Measurements from ENCODE around the gene SLC8A2.
A peak's percentile ranks its signal among the peaks of the same experiment; 100 is the strongest.

The SLC8A2 gene

GRCh38 chr19:47471733-47472457 lies at the start of gene SLC8A2:
TSS of gene SLC8A2 (minus strand) at chr19:47471893. CDS start at chr19:47466403, 5,490 bp downstream.
- no peak for FAIRE-seq

DNA sequence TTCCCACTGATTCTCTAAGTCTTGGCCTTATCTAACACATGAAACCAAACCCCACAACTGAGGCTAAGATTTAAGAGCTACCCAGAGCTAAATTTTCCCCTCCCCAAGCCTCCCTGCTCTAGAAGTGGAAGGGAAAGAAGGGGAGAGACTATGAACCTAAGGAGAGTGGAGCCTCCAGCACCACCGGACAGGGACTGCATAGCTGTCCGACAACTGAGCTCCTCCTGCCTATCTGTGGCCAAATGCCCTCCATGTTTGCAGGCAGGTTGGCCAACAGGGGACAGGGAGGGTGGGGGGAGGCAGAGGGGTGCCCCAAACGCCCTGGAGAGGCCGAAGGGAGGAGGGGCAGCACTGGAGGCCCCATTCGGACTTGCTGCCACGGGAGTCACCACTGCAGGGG lies 49.1 kb upstream of the SLC8A2 start:
- FAIRE-seq = no peak

DNA sequence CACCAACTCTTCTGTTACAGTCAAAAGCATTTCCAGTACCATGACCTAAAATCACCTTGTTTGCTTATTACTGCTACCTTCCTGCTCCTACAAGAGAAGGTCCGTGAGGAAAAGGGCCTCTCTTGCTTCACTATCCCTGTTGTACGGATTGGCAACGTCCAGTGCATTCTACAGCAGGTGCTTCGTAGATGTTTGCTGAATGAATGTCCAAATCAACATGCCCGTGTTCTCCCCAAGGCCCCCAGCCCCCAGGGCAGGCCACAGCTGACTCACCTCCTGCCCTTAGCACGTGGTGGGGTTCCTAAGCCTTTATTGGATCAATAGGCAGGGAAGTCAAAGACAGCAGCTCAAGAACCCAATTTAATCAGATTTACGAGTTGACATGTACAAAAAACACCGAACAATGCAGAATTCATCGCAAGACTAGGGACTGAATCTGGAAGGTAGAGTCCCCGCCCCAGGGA lies 48.7 kb upstream of the SLC8A2 start:
- no peak for FAIRE-seq

GRCh38 chr19:47518854-47519253 lies 47.2 kb upstream of the SLC8A2 start:
- FAIRE-seq = no peak

DNA sequence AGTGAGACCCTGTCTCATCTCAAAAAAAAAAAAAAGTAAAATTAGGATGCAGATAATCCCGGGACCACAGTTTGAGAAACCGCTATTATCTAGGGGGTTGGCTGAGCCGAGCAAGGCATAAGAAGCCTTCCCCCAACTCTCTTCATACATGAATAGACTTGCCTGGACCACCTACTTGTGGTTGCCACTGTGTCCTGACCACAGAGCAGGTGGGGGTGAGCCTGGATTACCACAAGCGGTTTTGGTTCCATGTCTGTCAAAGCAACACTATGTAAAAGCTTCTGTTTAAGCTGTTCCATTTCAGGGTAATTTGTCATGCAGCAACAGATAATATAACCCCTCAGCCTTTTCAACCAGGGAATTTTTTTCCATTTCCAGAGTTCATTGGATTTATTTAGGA lies 46.4 kb upstream of the SLC8A2 start:
- no peak for FAIRE-seq

DNA sequence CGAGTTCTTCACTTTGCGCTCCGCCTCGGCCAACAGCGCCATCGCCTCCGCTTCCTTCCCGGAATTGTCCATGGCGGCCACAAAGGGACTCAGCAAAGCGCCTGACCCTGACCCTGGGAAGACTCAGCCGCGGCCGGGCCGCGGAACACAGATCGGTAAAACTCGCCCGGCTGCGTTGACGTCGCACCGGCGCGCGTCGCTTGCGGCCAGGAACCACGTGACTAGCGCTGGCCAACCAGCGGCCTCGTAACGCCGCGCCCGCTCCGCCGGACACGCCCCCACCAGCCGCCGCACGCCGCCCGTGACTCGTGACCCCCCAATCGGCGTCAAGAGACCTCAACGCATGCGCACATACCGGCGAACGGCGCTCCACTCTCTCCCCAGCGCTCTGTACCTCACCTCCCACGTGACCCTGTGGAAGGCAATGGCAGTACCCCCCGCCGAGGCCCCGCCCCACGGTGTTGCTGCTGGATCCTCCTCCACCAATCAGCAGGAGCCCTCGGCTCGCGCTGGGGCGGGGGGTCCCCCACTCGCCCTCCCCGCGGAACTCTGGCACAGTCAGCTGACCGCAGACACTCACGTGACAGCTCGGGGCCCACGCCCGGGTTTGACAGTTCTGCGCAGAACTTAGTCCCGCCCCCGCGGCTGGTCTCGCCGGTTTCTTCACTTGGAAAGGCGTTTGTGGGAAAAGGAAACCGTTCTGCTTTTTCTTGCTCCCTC lies 43.3 kb upstream of the SLC8A2 start, which contains the start of gene NAPA:
Gene NAPA (minus strand): TSS at position 195 of the 720 bp plus-strand sequence. CDS start 123 bp downstream, at position 72.
- peak; percentile 92 for FAIRE-seq

- FAIRE-seq = no peak
Measured at GRCh38 chr19:47514151-47514868, 42.6 kb upstream of the SLC8A2 start.

- FAIRE-seq = no peak
Measured at GRCh38 chr19:47512948-47513319, 41.2 kb upstream of the SLC8A2 start.

DNA sequence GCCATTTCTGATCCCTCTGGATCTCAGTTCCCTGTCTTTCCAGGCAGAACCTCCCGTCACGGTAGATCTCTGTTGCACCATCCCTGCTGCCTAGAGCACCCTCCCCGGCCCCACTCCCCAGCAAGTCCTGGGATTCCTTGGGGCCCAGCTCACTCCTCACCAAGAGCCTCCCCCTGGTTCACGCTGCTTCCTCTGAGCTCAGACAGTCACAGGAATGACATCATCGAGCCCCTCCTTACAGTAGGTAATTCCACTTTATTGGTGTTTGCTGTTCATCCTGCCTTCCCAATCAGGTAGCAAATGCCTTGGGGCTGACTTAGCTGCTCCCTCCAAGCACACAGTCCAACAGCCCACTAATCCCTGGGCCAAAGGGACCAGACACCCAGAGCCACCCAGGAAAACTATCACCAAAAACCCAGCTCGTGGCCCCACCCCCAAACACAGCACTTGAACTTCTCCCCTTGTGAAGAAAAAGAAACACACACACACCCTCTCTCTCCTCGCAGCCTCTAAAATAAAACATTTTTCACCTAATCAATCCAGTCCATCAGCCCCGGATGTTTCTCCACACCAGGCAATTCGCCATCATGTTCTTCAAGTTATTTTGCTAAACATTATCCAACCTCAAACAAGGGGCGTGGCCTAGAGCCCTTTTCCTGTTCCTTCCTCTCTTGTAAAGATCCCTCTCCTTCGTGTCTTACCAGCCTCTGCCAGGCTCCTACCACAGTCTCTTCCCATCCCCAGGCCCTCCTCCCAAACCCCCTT lies 40.7 kb upstream of the SLC8A2 start:
- FAIRE-seq = no peak

DNA sequence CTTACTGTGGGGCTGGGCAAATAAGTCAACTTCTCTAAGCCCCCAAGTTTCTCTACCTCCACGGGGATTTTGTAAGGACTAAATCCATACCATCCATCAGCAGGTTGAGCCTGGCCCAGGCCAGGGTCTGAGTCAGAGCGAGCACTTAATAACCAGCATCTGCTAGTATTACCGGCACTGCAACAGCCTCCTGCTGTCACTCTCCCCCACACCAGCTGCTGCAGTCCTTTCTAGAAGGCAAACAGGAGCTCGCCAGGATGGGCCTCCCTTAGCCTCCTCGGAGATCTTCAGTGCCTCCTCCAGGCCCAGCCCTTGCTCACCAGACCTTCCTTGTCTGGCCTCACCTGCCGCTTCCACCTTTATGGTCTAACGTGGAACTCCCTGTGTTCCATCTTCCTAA lies 40.0 kb upstream of the SLC8A2 start:
- FAIRE-seq = no peak

- FAIRE-seq = no peak
Measured at GRCh38 chr19:47511128-47511517, 39.4 kb upstream of the SLC8A2 start.

GRCh38 chr19:47510516-47511127 lies 38.9 kb upstream of the SLC8A2 start:
- no peak for FAIRE-seq

GRCh38 chr19:47509973-47510372 lies 38.3 kb upstream of the SLC8A2 start:
- FAIRE-seq = no peak

- FAIRE-seq = no peak
Measured at GRCh38 chr19:47509170-47509847, 37.6 kb upstream of the SLC8A2 start.

GRCh38 chr19:47508721-47509120 lies 37.0 kb upstream of the SLC8A2 start:
- no peak for FAIRE-seq

DNA sequence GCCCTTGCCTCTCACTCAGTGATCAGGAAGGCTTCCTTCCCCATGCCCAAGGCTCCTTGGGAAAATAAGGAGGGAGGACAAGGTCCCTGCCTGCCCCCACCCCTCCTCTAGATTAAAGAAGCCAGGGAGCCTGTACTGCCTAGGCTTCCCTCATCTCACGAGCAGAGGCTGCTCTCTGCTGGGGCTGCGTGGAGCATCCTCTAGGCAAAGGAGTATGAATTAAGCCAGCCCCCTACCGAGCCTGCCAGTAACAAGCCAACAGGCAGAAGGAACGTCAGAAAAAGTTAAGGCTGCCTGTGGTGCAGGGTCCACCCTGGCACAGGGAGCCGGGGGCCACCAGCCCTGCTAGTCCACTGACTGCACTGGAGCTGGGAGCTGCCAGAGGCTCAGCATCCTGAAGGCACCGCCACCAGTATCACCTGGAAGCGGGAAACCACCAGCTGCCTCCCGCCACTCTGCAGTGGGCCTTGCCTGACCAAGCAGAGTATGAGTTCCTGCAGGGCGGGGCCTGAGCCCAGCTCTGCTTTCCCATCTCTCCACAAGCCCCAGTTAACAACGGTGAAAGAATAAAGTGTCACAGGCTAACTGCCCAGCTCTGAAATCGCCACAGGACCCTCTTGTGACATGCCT lies 36.3 kb upstream of the SLC8A2 start:
- FAIRE-seq = no peak

GRCh38 chr19:47507012-47507411 lies 35.3 kb upstream of the SLC8A2 start:
- FAIRE-seq = no peak

GRCh38 chr19:47506459-47506858 lies 34.8 kb upstream of the SLC8A2 start:
- FAIRE-seq = no peak

DNA sequence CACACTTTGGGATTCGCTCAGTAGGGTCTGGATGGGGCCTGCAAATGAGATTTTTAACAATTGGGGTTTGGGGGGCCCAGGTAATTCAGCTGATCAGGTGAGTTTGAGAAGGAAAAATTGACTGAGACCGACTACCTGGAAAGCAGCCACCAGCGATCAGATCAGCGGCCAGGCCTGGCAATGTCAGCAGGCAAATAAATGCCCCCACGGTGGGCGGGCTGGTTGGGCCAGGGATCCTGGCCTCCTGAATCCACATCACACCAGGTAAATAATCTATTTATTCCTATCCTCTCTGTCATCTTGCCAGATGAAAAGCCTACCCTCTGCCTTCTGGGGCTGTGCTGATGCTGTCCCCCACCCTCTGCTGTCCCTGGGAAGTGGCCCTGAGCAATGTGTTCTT lies 33.8 kb upstream of the SLC8A2 start:
- no peak for FAIRE-seq

- no peak for FAIRE-seq
Measured at GRCh38 chr19:47503826-47504150, 32.1 kb upstream of the SLC8A2 start.

DNA sequence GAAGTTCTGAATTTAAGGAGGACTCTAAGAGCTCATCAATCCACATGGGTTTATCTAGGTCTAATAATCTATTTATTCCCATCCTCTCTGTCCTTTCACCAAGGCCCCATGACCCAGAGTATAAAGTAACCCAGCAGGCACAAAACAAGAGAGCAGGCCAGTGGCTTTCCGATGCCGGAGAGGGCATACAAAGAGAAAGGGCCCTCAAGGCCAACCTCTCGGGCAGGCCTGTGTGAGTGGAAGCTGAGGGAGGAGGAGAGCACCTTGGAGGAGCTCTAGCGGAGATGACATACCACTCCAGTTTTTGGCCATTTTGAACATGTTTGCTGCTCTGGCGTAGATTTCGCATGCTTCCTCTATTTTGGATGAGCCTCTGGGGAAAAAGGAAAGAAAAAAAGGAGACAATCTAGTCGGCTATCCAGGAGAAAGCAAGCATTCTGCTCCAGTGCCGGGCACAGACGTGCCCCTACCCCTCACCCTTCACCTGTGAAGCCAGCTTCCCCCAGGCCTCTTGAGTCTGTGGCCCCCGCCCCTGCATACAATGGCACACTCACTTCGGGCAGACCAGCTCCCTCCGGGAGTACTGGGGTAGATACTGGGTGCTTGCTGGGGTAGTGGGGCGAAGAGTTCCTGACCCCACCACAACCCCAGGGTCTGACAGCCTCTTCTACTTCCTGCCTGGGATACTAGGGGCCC lies 31.6 kb upstream of the SLC8A2 start:
- FAIRE-seq = no peak
